ENCODE data around the gene MYOF.
A peak's percentile ranks its signal among the peaks of the same experiment; 100 is the strongest.

MYOF gene

DNA sequence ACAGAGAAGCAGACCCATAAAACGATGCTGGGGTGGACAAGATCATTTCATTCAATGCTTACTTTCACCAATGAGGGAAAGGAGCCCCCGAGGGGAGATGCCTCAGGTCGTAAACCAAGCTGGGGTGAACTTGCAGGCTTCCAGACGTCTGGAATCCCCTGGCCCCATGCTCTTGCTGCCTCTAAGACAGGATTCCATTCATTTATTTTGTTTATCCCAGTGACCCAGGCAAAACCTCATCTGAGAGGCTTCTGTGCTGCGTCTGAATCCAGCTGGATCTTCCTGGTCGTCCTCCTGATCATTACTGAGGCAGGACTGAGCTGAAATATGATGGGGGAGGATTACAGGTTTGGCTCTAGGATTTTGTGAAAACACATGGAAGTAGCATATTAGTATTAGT is 182.9 kb downstream of the MYOF start:
- peaks cover 10% of the 10 kb centered on the region for H3K27me3 Mint-ChIP-seq (ENCODE audit: low read depth, poor library complexity)
- H3K27ac Mint-ChIP-seq = peak overlapping the region; percentile 17
- TF ChIP-seq, protein P1, sequence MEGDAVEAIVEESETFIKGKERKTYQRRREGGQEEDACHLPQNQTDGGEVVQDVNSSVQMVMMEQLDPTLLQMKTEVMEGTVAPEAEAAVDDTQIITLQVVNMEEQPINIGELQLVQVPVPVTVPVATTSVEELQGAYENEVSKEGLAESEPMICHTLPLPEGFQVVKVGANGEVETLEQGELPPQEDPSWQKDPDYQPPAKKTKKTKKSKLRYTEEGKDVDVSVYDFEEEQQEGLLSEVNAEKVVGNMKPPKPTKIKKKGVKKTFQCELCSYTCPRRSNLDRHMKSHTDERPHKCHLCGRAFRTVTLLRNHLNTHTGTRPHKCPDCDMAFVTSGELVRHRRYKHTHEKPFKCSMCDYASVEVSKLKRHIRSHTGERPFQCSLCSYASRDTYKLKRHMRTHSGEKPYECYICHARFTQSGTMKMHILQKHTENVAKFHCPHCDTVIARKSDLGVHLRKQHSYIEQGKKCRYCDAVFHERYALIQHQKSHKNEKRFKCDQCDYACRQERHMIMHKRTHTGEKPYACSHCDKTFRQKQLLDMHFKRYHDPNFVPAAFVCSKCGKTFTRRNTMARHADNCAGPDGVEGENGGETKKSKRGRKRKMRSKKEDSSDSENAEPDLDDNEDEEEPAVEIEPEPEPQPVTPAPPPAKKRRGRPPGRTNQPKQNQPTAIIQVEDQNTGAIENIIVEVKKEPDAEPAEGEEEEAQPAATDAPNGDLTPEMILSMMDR (IDR thresholded peaks at IDR 0.05) = no peak
- peaks cover 25% of the 10 kb centered on the region for H3K4me1 Mint-ChIP-seq
- H3K4me3 Mint-ChIP-seq = no peak overlapping the region
- DNase-seq = no peak
- H3K9me3 Mint-ChIP-seq = no peaks in the 10 kb centered on the region
- H3K36me3 Mint-ChIP-seq (ENCODE audit: low read depth) = no peaks in the 10 kb centered on the region

DNA sequence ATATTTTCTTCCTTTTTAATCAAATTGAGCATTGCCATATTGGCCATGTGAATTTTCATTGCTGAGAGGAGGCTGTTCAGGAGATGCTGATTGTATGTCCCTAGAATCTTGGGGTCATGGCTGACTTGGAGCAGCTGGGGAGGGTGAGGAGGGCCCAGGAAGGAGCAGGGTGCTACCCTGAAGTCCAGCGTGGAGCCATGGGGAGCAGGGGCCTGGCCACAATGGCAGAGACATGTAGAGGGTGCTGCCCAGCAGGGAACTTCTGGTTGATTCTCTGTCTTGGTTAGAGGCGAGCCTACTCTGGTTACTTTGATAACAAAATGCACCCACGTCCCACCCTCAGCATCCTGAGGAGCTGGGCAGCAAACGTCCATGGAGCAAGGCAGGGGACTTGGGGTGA is 186.0 kb downstream of the MYOF start:
- H3K4me3 Mint-ChIP-seq = no peak overlapping the region
- H3K9me3 Mint-ChIP-seq = no peaks in the 10 kb centered on the region
- no peaks in the 10 kb centered on the region for H3K36me3 Mint-ChIP-seq (ENCODE audit: low read depth)
- DNase-seq = no peak
- H3K27ac Mint-ChIP-seq = no peak overlapping the region
- TF ChIP-seq, protein P1 (IDR thresholded peaks at IDR 0.05) = no peak
- H3K27me3 Mint-ChIP-seq (ENCODE audit: low read depth, poor library complexity) = peaks cover 5% of the 10 kb centered on the region
- peaks cover 22% of the 10 kb centered on the region for H3K4me1 Mint-ChIP-seq

DNA sequence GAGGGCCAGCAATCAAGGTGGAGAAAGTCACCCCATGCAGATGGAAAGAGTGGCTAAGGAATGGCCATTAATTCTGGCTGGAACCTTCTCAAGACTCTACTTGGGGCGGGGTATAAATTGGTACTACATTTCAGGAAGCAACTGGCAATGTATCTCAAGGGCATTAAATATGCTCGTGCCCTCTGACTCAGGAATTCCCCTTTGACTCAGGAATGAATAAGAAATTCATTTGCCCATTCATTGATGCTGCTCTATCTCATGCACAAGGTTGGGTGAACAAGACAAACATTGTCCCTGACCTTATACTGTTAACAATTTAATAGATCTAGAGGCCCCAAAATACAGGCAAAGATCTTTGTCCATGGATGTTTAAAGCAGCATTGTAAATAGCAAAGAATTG is 188.1 kb downstream of the MYOF start:
- H3K36me3 Mint-ChIP-seq (ENCODE audit: low read depth) = no peaks in the 10 kb centered on the region
- TF ChIP-seq, protein P1 (IDR thresholded peaks at IDR 0.05) = no peak
- H3K4me3 Mint-ChIP-seq = no peak overlapping the region
- H3K27me3 Mint-ChIP-seq (ENCODE audit: low read depth, poor library complexity) = peaks cover 3% of the 10 kb centered on the region
- H3K4me1 Mint-ChIP-seq = peaks cover 15% of the 10 kb centered on the region
- DNase-seq = no peak
- no peaks in the 10 kb centered on the region for H3K9me3 Mint-ChIP-seq
- H3K27ac Mint-ChIP-seq = no peak overlapping the region

DNA sequence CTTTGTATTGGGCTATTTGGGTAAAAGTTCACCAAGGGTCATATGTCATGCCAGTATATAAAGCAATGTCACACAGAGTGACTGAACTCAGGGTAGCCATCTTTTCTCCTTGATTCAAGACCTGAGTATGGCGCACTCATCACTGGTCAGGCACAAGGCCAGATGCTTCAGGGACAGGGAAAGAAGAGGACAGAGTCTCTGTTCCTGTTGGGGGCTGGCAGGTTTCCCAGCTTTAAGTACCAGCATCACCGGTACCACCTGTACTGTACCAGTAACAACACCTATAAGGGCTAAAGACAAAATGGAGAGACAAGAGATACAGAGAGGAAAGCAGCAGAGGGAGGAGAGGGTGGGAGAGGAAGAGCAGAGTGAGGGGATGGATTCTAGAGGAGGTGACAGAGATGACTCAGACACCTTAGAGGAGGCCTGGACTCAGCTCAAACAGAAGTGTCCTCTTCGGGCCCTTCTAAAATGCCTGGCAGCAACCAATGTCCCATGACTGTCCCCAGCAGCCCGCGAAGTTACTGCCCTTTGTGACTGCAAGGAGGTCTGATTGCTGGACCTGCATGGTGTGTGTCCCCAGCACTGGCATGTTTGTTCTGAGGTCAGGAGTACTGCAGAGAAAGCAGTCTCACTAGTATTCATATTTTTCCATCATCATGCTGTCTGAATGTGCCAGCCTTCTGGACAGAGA is 191.3 kb downstream of the MYOF start:
- Mint-ChIP-seq H3K9me3 (no peaks in the 10 kb centered on the region), H3K36me3 (ENCODE audit: low read depth) (no peaks in the 10 kb centered on the region), H3K4me1 (peaks cover 26% of the 10 kb centered on the region), H3K27ac (no peak overlapping the region), H3K4me3 (no peak overlapping the region), H3K27me3 (ENCODE audit: low read depth, poor library complexity) (peaks cover 15% of the 10 kb centered on the region)
- TF ChIP-seq, protein P1 (IDR thresholded peaks at IDR 0.05) = no peak
- DNase-seq = no peak

DNA sequence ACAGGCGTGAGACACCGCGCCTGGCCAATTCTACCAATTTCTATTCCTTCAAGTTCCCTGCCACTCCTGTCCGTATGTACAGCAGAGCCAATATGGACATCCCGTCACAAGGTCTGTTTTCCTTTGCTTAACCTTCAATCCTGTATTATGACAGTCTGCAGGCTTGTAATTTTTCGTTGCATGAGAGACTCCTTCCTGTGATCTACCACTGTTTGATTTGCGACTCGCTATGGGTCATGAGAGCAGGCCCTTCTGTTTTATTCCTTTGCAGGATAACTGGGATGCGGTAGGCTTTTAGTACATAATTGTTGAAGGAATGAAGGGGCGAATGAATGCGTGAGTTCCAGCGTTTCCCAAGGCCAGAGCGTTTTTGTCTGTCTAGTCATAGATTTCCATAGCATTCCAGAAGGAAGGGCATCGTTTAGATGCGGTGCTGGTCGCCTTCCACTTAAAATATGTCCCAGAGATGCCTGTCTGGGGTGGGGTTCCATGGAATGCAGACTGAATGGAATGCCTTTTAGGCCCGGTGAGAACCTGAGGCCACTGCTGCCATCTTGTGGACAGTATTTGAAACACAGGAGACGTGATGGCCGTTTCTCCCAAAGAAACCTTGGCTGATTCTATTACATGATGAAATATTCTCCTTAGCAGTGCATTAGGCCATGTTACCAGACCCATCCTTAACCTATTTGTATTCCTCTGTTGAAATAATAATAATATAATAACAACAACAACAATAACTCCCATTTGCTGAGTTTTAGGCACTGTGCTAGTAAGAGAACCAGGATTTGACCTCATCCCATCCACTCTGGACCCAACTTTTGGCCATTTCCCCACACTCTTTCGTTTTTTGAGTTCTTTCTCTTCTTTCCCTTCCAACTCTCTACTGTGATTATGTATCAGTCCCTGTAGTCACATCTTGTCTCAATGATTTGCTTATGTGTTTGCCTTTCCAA is 193.2 kb downstream of the MYOF start:
- H3K4me3 Mint-ChIP-seq = no peak overlapping the region
- H3K9me3 Mint-ChIP-seq = no peaks in the 10 kb centered on the region
- H3K27me3 Mint-ChIP-seq (ENCODE audit: low read depth, poor library complexity) = peaks cover 13% of the 10 kb centered on the region
- DNase-seq = peak; percentile 84
- H3K27ac Mint-ChIP-seq = peak overlapping the region; percentile 67
- TF ChIP-seq, protein P1 (IDR thresholded peaks at IDR 0.05) = peak; percentile 84
- H3K4me1 Mint-ChIP-seq = peaks cover 26% of the 10 kb centered on the region
- H3K36me3 Mint-ChIP-seq (ENCODE audit: low read depth) = no peaks in the 10 kb centered on the region
